DMS 273 (cell line): Measurements from ENCODE around the gene ZNF692.
A peak's percentile ranks its signal among the peaks of the same experiment; 100 is the strongest.
"Not testable (repeated sequence)": the region's sequence is repeated elsewhere in the genome, so short reads cannot be mapped to it uniquely, and the experiment has no call there.

ENCODE experiments used
- DNase-seq: peaks from one replicate; lab custom pipeline; 2025; ENCODE audit not compliant: unreplicated experiment; lab: John Stamatoyannopoulos, UW

The ZNF692 gene

GRCh38 chr1:248810727-248811513, 48.0 kb downstream of the ZNF692 start:
- DNase-seq: no peak

DNA sequence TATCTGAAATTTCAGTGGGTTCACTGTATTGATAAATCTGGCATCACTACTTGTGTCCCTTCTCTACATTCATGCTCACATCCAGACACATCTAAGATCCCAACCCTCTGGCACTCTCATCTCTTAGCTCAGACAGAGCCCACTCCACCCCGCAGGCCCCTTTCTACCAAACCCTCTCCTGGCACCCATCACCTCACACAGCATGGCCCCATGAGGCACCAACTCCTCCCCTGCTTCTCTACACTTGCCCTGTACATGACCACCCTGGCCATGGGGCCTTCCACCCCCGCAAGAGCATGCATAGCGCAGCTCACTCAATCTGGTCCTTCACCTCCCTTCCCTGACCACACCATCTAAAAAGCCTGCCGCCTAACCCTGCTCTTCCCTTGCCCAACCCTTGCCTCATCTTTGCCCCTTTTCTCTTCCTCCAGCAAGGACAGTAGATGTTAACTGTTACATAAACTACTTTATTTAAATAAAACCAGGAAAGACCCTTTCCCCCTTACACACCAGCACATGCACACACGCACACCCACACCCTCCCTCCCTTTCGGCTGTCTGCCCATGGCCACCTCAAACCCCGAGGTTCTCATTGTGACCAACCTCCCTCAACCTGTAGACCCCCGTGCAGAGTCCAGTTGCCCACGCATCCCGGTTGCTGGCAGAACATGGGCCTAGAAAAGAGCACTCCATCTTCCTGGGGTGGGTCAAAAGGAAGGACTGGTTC, 48.7 kb downstream of the ZNF692 start:
- DNase-seq: no peak

GRCh38 chr1:248808876-248809275, 50.0 kb downstream of the ZNF692 start:
- no peak for DNase-seq

GRCh38 chr1:248807067-248807737, 51.7 kb downstream of the ZNF692 start:
- DNase-seq: peak; percentile 71

GRCh38 chr1:248805876-248806275, 53.0 kb downstream of the ZNF692 start:
- DNase-seq: no peak

GRCh38 chr1:248804771-248805681, 53.9 kb downstream of the ZNF692 start:
- DNase-seq: peak; percentile 7

DNA sequence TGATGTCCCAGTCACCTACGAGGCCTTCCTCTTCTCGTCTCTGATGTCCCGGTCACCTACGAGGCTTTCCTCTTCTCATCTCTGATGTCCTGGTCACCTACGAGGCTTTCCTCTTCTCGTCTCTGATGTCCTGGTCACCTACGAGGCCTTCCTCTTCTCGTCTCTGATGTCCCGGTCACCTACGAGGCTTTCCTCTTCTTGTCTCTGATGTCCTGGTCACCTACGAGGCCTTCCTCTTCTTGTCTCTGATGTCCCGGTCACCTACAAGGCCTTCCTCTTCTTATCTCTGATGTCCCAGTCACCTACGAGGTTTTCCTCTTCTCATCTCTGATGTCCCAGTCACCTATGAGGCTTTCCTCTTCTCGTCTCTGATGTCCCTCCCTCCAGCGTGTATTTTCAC, 55.4 kb downstream of the ZNF692 start:
- not testable (repeated sequence) for DNase-seq

- DNase-seq: no peak
Observed at GRCh38 chr1:248802454-248802853, 56.4 kb downstream of the ZNF692 start.

GRCh38 chr1:248800459-248800858, 58.4 kb downstream of the ZNF692 start:
- DNase-seq: no peak
